ENCODE measurements around the gene PPP6C.

PPP6C gene

DNA sequence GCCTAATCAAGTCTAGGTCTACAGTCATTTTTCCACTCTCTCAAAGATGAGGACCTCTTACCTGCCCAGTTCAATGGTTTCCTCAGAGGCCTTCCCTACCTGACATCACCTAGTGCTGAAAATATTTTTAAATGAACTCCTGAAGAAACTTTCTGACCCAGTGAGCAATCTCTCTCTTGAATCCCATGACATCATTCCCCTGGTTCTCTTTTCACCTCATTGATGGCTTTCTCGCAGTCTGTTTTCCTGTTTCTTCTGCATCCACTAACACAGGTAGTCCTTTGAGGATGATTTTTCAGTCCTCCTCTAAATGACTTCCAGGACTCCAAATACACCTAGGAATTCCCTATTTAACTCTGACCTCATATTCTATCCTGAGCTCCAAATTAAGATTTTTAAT is 86.6 kb downstream of the PPP6C start:
- no peak for DNase-seq (ENCODE audit: low read depth)
- no peak overlapping the region for H3K4me3 ChIP-seq (ENCODE audit: low read depth, low read length)
- TF ChIP-seq, protein P1, sequence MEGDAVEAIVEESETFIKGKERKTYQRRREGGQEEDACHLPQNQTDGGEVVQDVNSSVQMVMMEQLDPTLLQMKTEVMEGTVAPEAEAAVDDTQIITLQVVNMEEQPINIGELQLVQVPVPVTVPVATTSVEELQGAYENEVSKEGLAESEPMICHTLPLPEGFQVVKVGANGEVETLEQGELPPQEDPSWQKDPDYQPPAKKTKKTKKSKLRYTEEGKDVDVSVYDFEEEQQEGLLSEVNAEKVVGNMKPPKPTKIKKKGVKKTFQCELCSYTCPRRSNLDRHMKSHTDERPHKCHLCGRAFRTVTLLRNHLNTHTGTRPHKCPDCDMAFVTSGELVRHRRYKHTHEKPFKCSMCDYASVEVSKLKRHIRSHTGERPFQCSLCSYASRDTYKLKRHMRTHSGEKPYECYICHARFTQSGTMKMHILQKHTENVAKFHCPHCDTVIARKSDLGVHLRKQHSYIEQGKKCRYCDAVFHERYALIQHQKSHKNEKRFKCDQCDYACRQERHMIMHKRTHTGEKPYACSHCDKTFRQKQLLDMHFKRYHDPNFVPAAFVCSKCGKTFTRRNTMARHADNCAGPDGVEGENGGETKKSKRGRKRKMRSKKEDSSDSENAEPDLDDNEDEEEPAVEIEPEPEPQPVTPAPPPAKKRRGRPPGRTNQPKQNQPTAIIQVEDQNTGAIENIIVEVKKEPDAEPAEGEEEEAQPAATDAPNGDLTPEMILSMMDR (IDR thresholded peaks at IDR 0.05; ENCODE audit: insufficient read depth, low read depth, low read length, missing control alignments), result no peak

DNA sequence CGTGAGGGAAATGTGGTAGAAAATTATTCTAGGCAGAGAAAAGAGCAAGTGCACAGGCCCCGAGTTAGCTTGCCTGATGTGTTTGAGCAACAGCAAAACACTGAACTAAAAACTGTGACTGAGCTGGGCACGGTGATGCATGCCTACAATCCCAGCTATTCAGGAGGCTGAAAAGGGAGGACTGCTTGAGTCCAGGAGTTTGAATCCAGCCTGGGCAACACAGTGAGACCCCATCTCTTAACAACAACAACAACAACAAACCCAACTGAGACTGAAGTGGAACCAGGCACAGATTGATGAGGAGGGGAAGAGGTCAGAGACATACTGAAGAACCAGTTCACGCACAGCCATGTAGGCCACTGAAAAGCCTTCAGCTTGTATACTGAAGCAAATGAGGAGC is 88.8 kb downstream of the PPP6C start:
- no peak overlapping the region for H3K4me3 ChIP-seq (ENCODE audit: low read depth, low read length)
- TF ChIP-seq, protein P1 (IDR thresholded peaks at IDR 0.05; ENCODE audit: insufficient read depth, low read depth, low read length, missing control alignments), result no peak
- no peak for DNase-seq (ENCODE audit: low read depth)

DNA sequence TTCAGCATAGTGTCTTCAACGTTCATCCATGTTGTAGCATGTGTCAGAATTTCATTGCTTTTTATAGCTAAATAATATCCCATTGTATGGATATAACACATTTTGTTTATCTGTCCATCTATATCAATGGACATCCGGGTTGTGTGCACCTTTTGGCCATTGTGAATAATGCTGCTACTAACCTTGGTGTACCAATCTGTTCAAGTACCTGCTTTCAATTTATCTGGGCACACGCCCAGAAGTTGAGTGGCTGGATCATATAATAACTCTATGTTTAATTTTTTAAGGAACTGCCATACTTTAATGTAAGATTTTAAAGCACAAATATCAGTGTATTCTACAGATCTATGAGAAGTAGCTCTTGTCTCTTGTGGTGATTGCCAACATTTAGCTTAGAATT is 89.8 kb downstream of the PPP6C start:
- DNase-seq (ENCODE audit: low read depth), result no peak
- TF ChIP-seq, protein P1 (IDR thresholded peaks at IDR 0.05; ENCODE audit: insufficient read depth, low read depth, low read length, missing control alignments), result no peak
- H3K4me3 ChIP-seq (ENCODE audit: low read depth, low read length), result no peak overlapping the region
